ENCODE results near the gene SEL1L. TPM values are rescaled to one million over a fixed set of nuclear protein-coding genes. Genes with fewer than 3 reads are reported as not detected.

The SEL1L gene
- total RNA-seq, 1 experiment from 2014 or later = 41.4 TPM

DNA sequence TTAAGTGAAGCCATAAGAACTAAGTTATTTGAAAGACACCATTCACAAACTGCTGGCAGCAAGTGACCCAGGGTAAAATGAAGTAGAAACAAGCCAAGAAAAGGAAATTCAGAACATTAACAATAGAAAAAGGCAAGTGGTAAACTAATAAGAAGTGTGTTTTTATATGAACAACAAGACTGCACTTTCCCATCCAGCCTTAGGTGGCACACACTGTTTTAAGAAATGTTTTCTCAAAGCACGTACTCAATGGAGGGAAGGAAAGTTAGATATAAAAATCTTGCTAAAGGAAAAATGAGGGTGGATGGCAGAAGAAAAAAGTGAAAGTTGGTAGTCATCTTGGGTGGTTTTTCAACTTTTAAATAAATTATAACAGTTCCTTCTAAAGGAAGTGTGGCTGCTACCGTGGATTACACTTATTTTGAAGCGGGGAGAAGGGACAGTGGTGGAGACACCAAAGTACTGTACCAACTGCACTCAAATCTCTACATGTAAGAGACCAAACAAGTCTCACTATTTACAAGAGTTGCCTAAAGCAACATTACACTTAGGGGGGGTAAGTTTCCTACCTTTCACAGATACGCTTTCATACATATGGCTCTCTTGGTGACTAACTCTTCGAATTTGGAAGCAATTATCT is 58.8 kb downstream of the SEL1L start (continued):
- no peak for TF ChIP-seq POLR2A (IDR thresholded peaks at IDR 0.05; ENCODE audit: borderline replicate concordance, extremely low read depth, insufficient read depth, insufficient read length)
- TF ChIP-seq CEBPB (IDR thresholded peaks at IDR 0.05; ENCODE audit: low read depth) = no peak
- no peak for TF ChIP-seq JUND (IDR thresholded peaks at IDR 0.05)
- no peak for TF ChIP-seq ZNF274 (IDR thresholded peaks at IDR 0.05; ENCODE audit: low read depth, low read length)

DNA sequence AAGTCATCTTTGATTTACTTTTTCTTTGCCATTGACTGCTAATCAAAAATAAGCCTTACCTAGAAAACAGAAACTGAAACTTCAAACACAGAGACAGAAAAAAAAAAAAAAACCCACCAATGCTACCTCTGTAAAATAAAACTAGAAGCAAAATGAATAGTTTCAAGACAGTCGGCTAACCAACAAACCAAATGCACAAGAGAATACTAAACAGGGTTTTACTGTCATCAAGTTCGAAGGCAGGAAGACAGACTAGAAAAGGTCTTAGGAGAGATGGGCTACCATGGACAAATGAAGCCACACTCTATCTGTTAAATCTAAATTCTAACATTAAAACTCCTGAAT is 59.5 kb downstream of the SEL1L start:
- Histone ChIP-seq H3K4me3 (replicated peaks in 1 of 2; ENCODE audit: low read depth in 1 of 2, low read length in 2 of 2) (no peak overlapping the region), H3K27ac (ENCODE audit: low read depth, low read length) (no peak overlapping the region), H3K9me3 (ENCODE audit: control insufficient read depth in 1 of 2, insufficient read depth in 1 of 2, low read depth in 1 of 2, low read length in 2 of 2) (no peaks in the 10 kb centered on the region), H3K36me3 (ENCODE audit: control insufficient read depth in 1 of 2, insufficient read depth in 2 of 2, low read length in 2 of 2) (peaks cover 0 to 2% of the 10 kb centered on the region in 2 experiments; a peak in 1 of 4 replicates), H2AFZ (ENCODE audit: low read depth, low read length, poor library complexity, severe bottlenecking) (no peak overlapping the region), H3K4me2 (ENCODE audit: low read length) (no peak overlapping the region), H4K20me1 (ENCODE audit: insufficient read depth) (no peaks in the 10 kb centered on the region), H3K9me2 (ENCODE audit: insufficient read depth) (no peaks in the 10 kb centered on the region), H3K9ac (ENCODE audit: low read length) (no peak overlapping the region), H3K79me2 (ENCODE audit: insufficient read depth, low read length) (no peaks in the 10 kb centered on the region), H3K27me3 (ENCODE audit: insufficient read depth, low read length) (no peaks in the 10 kb centered on the region), H3K4me1 (ENCODE audit: control insufficient read depth in 1 of 2, insufficient read depth in 2 of 2, low read length in 2 of 2) (peaks cover 0 to 5% of the 10 kb centered on the region in 2 experiments; a peak in 1 of 4 replicates)
- ATAC-seq (no peak), DNase-seq (ENCODE audit: low read depth, low spot score) (no peak)
- ChIA-PET RAD21 (ENCODE audit: low non-redundant PET in 1 of 2, low total read pairs in 2 of 2, uncharacterized antibody in 2 of 2, unreplicated experiment in 2 of 2) (no interaction called here), POLR2A (no interaction called here), CTCF (no interaction called here)
- BruUV-seq (replicated peaks) = no TSS peak
- intact Hi-C loops (cut with micrococcal nuclease) = no loop called here
- TF ChIP-seq RAD21 (IDR thresholded peaks at IDR 0.05; ENCODE audit: low read depth) (no peak), ZNF274 (IDR thresholded peaks at IDR 0.05; ENCODE audit: low read depth, low read length) (no peak), TCF7L2 (IDR thresholded peaks at IDR 0.05; ENCODE audit: borderline replicate concordance, extremely low read depth, insufficient read depth, insufficient read length) (no peak), YY1 (IDR thresholded peaks at IDR 0.05; ENCODE audit: extremely low read depth, insufficient replicate concordance, low read depth, low read length) (no peak), SIN3A (IDR thresholded peaks at IDR 0.05; ENCODE audit: low read depth) (no peak), SP1 (IDR thresholded peaks at IDR 0.05; ENCODE audit: low read depth) (no peak), ELF1 (IDR thresholded peaks at IDR 0.05; ENCODE audit: borderline replicate concordance, low read depth) (no peak), REST (IDR thresholded peaks at IDR 0.05; ENCODE audit: low read depth) (no peak), ZFX (IDR thresholded peaks at IDR 0.05) (no peak), SRF (IDR thresholded peaks at IDR 0.05; ENCODE audit: low read depth) (no peak), EGR1 (IDR thresholded peaks at IDR 0.05; ENCODE audit: low read depth) (no peak), CBX3 (IDR thresholded peaks at IDR 0.05; ENCODE audit: low read depth) (no peak), ZBTB33 (IDR thresholded peaks at IDR 0.05; ENCODE audit: extremely low read depth, insufficient replicate concordance, low read length) (no peak)
- TF ChIP-seq, protein P1, sequence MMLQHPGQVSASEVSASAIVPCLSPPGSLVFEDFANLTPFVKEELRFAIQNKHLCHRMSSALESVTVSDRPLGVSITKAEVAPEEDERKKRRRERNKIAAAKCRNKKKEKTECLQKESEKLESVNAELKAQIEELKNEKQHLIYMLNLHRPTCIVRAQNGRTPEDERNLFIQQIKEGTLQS (IDR thresholded peaks at IDR 0.05) = no peak
